ENCODE results near the gene SLC25A22.

Gene SLC25A22

DNA sequence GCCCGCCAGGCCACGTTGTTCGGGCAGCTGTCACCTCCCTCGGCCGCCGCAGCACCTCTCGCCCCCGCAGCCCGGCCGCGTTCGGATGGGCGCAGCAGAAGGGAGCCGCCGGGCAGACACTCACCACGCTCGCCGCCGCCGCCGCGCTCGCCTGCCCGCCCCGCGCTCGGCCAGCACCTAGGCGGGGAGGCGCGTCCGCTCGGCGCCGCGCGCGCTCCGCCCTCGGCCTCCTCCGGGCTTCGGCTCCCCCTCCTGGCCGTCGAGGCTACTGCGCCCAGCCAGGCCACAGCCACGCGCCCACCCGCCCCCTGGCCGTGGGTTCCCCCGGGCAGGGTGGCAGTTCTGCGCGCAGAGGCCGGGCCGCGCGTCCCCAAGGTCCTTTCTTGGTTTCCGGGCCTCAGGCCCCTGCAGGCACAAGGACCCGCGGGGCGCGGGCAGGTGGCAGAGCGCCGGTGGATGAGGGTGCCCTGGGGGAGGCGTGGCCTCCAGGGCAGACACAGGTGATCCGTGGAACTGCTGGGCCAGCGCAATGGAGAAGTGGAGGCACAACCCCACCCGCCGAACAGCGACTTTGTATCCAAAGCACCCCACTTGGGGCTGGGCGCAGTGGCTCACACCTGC, at the start of gene SLC25A22:
Gene SLC25A22, minus strand, starts transcription at position 189 of the 621 bp plus-strand sequence. CDS start 3,275 bp downstream, outside the sequence.
- H3K27me3 Mint-ChIP-seq = no peaks in the 10 kb centered on the region
- ATAC-seq = peak; percentile 84
- peaks cover 15% of the 10 kb centered on the region for H3K36me3 Mint-ChIP-seq
- peak within 1 kb of the TSS; percentile 87 for H3K27ac Mint-ChIP-seq
- peaks cover 17% of the 10 kb centered on the region for H3K4me1 Mint-ChIP-seq
- H3K4me3 Mint-ChIP-seq = peak within 1 kb of the TSS; percentile 88
- H3K9me3 Mint-ChIP-seq = no peaks in the 10 kb centered on the region

- no peaks in the 10 kb centered on the region for H3K9me3 Mint-ChIP-seq
- peaks cover 56% of the 10 kb centered on the region for H3K27me3 Mint-ChIP-seq
- no peaks in the 10 kb centered on the region for H3K36me3 Mint-ChIP-seq
- H3K4me3 Mint-ChIP-seq = no peak overlapping the region
- H3K27ac Mint-ChIP-seq = no peak overlapping the region
- H3K4me1 Mint-ChIP-seq = peaks cover 28% of the 10 kb centered on the region
- no peak for ATAC-seq
Observed at GRCh38 chr11:847876-848275, 49.8 kb upstream of the SLC25A22 start.

- H3K27me3 Mint-ChIP-seq = peaks cover 48% of the 10 kb centered on the region
- ATAC-seq = no peak
- peaks cover 29% of the 10 kb centered on the region for H3K4me1 Mint-ChIP-seq
- H3K4me3 Mint-ChIP-seq = no peak overlapping the region
- no peaks in the 10 kb centered on the region for H3K9me3 Mint-ChIP-seq
- H3K36me3 Mint-ChIP-seq = no peaks in the 10 kb centered on the region
- no peak overlapping the region for H3K27ac Mint-ChIP-seq
Observed at GRCh38 chr11:846496-847098, 48.5 kb upstream of the SLC25A22 start.

- Mint-ChIP-seq H3K27ac (no peak overlapping the region), H3K9me3 (no peaks in the 10 kb centered on the region), H3K4me3 (no peak overlapping the region), H3K27me3 (peaks cover 44% of the 10 kb centered on the region), H3K36me3 (no peaks in the 10 kb centered on the region), H3K4me1 (peaks cover 35% of the 10 kb centered on the region)
- no peak for ATAC-seq
Observed at GRCh38 chr11:845872-846495, 47.9 kb upstream of the SLC25A22 start.

- no peak for ATAC-seq
- peaks cover 44% of the 10 kb centered on the region for H3K4me1 Mint-ChIP-seq
Observed at GRCh38 chr11:844693-845644, 46.9 kb upstream of the SLC25A22 start.

GRCh38 chr11:843818-844692, 46.0 kb upstream of the SLC25A22 start:
- Mint-ChIP-seq H3K9me3 (no peaks in the 10 kb centered on the region), H3K27ac (peak overlapping the region; percentile 59), H3K36me3 (peaks cover under 1% of the 10 kb centered on the region), H3K4me3 (peak overlapping the region; percentile 89), H3K27me3 (peaks cover 33% of the 10 kb centered on the region), H3K4me1 (peaks cover 40% of the 10 kb centered on the region)
- no peak for ATAC-seq

More at GRCh38 chr11:844693-845644, 46.9 kb upstream of the SLC25A22 start:
- Mint-ChIP-seq H3K36me3 (no peaks in the 10 kb centered on the region), H3K9me3 (no peaks in the 10 kb centered on the region), H3K27ac (no peak overlapping the region), H3K4me3 (no peak overlapping the region), H3K27me3 (peaks cover 38% of the 10 kb centered on the region)

DNA sequence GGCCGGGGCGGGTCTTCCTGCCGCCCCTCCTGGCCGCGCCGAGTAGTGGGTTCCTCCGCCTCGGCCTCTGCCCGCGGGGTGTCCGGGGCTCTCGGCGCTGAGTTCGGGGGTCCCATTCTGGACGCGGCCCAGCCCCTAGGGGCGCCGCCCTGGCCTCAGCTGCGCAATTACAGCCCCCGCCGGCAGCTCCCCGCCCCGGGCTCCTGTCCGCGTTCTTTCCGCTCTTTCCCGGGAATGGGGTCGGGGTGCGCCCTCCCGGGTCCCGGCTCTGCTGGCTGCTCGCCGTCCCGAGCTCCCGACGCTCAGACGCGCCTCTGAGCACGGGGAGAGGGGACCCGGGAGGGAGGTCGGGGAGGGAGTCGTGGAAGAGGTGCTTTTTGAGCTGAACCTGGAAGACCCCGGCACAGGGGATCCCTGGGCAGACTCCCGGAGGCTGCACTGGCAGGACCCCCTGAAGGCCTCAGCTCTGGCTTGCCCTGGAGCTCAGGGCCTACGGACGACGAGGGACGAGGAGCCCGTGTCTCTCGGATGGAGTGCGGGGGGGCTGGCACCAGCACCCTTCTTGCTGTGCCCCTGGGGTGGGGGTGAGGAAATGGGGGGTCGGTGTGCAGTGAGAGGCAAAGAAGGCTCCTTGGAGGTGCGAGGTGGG, 45.1 kb upstream of the SLC25A22 start:
- Mint-ChIP-seq H3K9me3 (no peaks in the 10 kb centered on the region), H3K36me3 (peaks cover 6% of the 10 kb centered on the region), H3K4me3 (peak overlapping the region; percentile 89), H3K27me3 (peaks cover 25% of the 10 kb centered on the region), H3K27ac (peak overlapping the region; percentile 59), H3K4me1 (peaks cover 38% of the 10 kb centered on the region)
- peak; percentile 1 for ATAC-seq

DNA sequence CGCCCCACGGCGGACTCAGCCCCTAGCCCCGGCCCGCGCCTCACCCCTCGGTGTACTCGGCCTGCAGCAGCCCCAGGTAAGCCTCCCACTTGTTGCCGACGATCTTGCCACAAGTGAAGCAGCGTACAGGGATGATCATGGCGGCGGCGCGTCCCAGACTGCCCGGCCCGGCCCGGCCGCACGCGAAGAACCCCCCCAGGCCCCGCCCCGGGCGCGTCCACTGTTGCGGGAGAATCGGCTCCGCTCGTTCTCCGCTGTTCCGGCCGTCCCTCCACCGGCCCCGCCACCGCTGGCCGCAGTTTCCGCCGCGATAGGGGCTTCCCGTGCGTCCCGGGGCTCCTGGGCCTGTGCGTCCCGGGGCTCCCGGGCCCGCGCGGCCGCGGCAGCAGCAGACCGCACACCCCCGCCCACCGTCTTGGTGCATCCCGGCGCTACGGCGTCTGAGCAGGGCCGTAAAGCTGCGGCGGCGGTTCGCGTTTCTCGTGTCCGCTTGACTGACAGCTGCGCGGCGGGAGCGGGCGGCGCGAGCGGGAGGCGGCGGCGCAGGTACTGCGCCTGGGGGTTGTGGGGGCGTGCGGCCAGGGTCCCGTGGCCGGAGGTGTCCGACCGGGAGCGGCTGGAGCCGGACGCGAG, 44.4 kb upstream of the SLC25A22 start, which contains the start of the genes POLR2L and TSPAN4:
Gene POLR2L, minus strand, starts transcription at position 160 of the 633 bp plus-strand sequence. Its CDS starts 21 bp downstream, at position 139.
Gene TSPAN4, plus strand, starts transcription at position 483 of the 633 bp plus-strand sequence. CDS start 7,453 bp downstream, outside the sequence.
- Mint-ChIP-seq H3K27me3 (peaks cover 23% of the 10 kb centered on the region), H3K9me3 (no peaks in the 10 kb centered on the region), H3K4me1 (peaks cover 42% of the 10 kb centered on the region), H3K4me3 (peak within 1 kb of the TSS; percentile 89), H3K36me3 (peaks cover 11% of the 10 kb centered on the region), H3K27ac (peak within 1 kb of the TSS; percentile 84)
- peak; percentile 86 for ATAC-seq

DNA sequence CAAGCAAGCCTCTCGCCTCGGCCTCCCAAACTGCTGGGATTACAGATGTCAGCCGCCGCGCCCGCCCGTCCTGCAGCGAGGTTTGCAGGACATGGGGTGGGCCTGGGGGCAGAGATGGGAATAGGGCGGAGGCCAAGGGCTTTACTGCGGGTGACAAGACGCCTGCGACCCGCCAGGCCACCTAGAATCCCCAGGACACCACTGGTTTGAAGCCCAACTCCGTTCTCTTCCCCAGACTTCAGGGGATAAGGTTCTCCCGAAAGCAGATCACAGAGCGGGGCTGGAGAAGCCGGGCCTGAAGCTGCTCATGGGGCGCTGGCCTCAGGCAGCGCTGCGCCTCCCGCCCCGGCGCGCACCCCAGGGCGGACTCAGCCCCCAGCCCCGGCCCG, 43.9 kb upstream of the SLC25A22 start:
- Mint-ChIP-seq H3K27me3 (peaks cover 23% of the 10 kb centered on the region), H3K9me3 (no peaks in the 10 kb centered on the region), H3K36me3 (peaks cover 14% of the 10 kb centered on the region), H3K4me3 (peak overlapping the region; percentile 89), H3K4me1 (peaks cover 45% of the 10 kb centered on the region), H3K27ac (peak overlapping the region; percentile 84)
- peak; percentile 52 for ATAC-seq

- Mint-ChIP-seq H3K4me3 (peak overlapping the region; percentile 89), H3K9me3 (no peaks in the 10 kb centered on the region), H3K36me3 (peaks cover 14% of the 10 kb centered on the region), H3K27ac (peak overlapping the region; percentile 84), H3K4me1 (peaks cover 43% of the 10 kb centered on the region), H3K27me3 (peaks cover 19% of the 10 kb centered on the region)
- no peak for ATAC-seq
Observed at GRCh38 chr11:839875-840617, 42.0 kb upstream of the SLC25A22 start.

DNA sequence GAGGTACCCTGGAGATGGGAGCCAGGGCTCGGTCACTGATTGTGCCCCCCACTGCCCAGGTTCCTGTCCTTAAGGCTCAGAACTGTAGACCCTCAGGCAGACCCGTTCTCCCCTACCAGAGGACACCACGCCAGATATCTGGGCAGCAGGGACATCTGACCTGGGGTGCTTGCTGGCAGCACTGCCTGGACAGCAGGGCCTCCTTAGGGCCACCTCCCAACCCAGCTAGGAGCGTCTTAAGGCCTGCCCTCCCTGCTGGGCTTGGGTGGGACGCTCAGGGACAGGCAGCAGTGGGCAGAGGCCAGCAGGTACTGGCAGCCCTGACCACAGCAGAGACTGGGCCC, 41.2 kb upstream of the SLC25A22 start:
- Mint-ChIP-seq H3K9me3 (no peaks in the 10 kb centered on the region), H3K27me3 (peaks cover 12% of the 10 kb centered on the region), H3K27ac (no peak overlapping the region), H3K4me1 (peaks cover 41% of the 10 kb centered on the region), H3K4me3 (no peak overlapping the region), H3K36me3 (peaks cover 14% of the 10 kb centered on the region)
- no peak for ATAC-seq

DNA sequence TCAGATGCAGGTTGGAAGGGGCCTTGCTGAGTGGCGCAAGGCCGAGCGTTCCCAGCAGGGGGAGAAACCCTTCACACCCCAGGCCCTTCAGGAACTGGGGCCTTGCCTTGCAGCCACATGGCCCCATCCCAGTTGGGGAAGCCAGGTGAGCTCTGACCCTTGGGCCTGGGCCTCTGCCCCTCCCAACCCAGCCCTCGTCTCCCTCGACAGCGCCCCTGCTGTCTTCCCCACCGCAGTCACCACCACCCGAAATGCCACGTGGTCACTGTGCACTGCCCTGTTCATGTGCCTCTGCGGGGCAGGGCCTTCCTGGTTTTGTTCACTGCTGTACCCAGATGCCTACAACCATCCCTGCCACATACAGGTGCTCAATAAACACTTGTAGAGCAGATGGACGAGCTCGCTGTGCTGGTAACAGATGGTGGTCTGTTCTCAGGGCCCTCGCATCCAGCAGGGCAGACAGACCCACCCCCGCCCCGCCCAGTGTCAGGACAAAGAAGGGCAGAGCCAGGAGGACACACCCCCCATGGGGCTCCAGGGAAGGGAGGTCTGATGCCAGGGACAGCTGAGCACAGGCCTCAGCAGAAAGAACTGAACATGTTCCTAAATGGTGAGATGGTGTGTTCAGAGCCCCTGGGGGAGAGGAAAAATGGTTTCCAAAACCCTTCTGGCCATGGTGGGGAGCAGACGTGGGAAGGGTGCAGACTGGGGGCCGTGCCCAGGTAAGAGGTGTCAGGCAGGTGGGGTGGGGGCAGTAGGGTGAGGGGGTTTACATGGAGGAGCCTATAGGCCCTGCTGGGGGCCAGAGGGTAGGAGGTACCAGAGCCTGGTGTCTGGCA, 40.6 kb upstream of the SLC25A22 start:
- Mint-ChIP-seq H3K9me3 (no peaks in the 10 kb centered on the region), H3K36me3 (peaks cover 14% of the 10 kb centered on the region), H3K4me3 (no peak overlapping the region), H3K27me3 (peaks cover 6% of the 10 kb centered on the region), H3K27ac (no peak overlapping the region), H3K4me1 (peaks cover 43% of the 10 kb centered on the region)
- ATAC-seq = no peak
